GM18507 (cell line): ENCODE results near the gene GRK6.

Experiments
- DNase-seq: peaks from one replicate; pipeline ENCODE4 v3.0.0; 2011; ENCODE audit warnings: low read depth; ENCODE audit not compliant: insufficient read length; ENCODE audit errors: extremely low spot score
- FAIRE-seq: peaks from 2 replicates; lab custom pipeline; 2011; peaks lifted over from hg19 to GRCh38; lab: Jason Lieb, UNC

Gene GRK6

GRCh38 chr5:177435847-177436536 lies 9.5 kb downstream of the GRK6 start:
- DNase-seq (no peak), FAIRE-seq (no peak)

GRCh38 chr5:177437623-177438022 lies 11.1 kb downstream of the GRK6 start:
- DNase-seq (no peak), FAIRE-seq (no peak)

- no peak for FAIRE-seq
- no peak for DNase-seq
Observed at GRCh38 chr5:177438468-177438867, 12.0 kb downstream of the GRK6 start.

GRCh38 chr5:177439518-177440053 lies 13.1 kb downstream of the GRK6 start:
- no peak for FAIRE-seq

GRCh38 chr5:177440211-177440989 lies 13.9 kb downstream of the GRK6 start:
- no peak for DNase-seq
- no peak for FAIRE-seq

More at GRCh38 chr5:177439518-177440053, 13.1 kb downstream of the GRK6 start:
- no peak for DNase-seq

GRCh38 chr5:177440990-177441780 lies 14.7 kb downstream of the GRK6 start:
- DNase-seq (no peak), FAIRE-seq (no peak)

GRCh38 chr5:177442066-177442826 lies 15.8 kb downstream of the GRK6 start:
- no peak for FAIRE-seq
- no peak for DNase-seq

- FAIRE-seq, result no peak
- DNase-seq, result no peak
Observed at GRCh38 chr5:177443144-177443983, 16.9 kb downstream of the GRK6 start.

- no peak for DNase-seq
- FAIRE-seq, result peak; percentile 57
Observed at GRCh38 chr5:177444106-177445051, 17.9 kb downstream of the GRK6 start.

GRCh38 chr5:177445052-177445916 lies 18.8 kb downstream of the GRK6 start:
- DNase-seq (no peak), FAIRE-seq (peak; percentile 60)

- no peak for FAIRE-seq
Observed at GRCh38 chr5:177445917-177446199, 19.4 kb downstream of the GRK6 start.

GRCh38 chr5:177446200-177447065 lies 20.0 kb downstream of the GRK6 start, which contains the start of gene PRR7:
PRR7 (plus strand) TSS chr5:177446814; CDS start chr5:177455068, 8,254 bp downstream.
- DNase-seq (peak; percentile 70), FAIRE-seq (peak; percentile 83)

More at GRCh38 chr5:177445917-177446199, 19.4 kb downstream of the GRK6 start:
- no peak for DNase-seq

- DNase-seq (peak; percentile 32), FAIRE-seq (peak; percentile 5)
Observed at GRCh38 chr5:177447066-177447610, 20.7 kb downstream of the GRK6 start.

GRCh38 chr5:177447611-177448243 lies 21.3 kb downstream of the GRK6 start:
- DNase-seq (no peak), FAIRE-seq (no peak)
